IPS DF 6.9 (cell line): ENCODE data around the gene TMPRSS11B.
"Not testable (repeated sequence)": the region's sequence is repeated elsewhere in the genome, so short reads cannot be mapped to it uniquely, and the experiment has no call there.

ENCODE experiments used
- DNase-seq: peaks from one replicate; pipeline ENCODE4 v3.0.0-alpha.2; 2013; ENCODE audit warnings: low read depth, low spot score
- H3K27ac ChIP-seq: one replicate; pipeline ENCODE4 v1.5.1; 2013; ENCODE audit warnings: low read length, control low read depth
- H3K27me3 ChIP-seq: 2 replicates; pipeline ENCODE4 v1.6.1; 2013; ENCODE audit warnings: mild to moderate bottlenecking, low read length; ENCODE audit not compliant: control insufficient read depth, insufficient read depth
- H3K36me3 ChIP-seq: 2 replicates; pipeline ENCODE4 v1.6.1; 2013; ENCODE audit warnings: low read length; ENCODE audit not compliant: control insufficient read depth, insufficient read depth
- H3K4me1 ChIP-seq: 2 replicates; pipeline ENCODE4 v1.6.1; 2013; ENCODE audit warnings: low read length; ENCODE audit not compliant: control insufficient read depth, insufficient read depth
- H3K4me3 ChIP-seq: 2 replicates; pipeline ENCODE4 v1.5.1; 2013; ENCODE audit warnings: mild to moderate bottlenecking, low read length
- H3K9me3 ChIP-seq: 2 replicates; pipeline ENCODE4 v1.6.1; 2013; ENCODE audit warnings: low read length, inconsistent platforms; ENCODE audit not compliant: control insufficient read depth, insufficient read depth
- WGBS: extraction: QIAGEN DNeasy Blood & Tissue Kit; methylation state at CpG from one replicate; pipeline ENCODE4 v1.1.7; 2013; ENCODE audit warnings: mixed read lengths, missing lambda C conversion rate; ENCODE audit not compliant: insufficient read length, insufficient coverage; 5-methylcytosine and 5-hydroxymethylcytosine counted together

TMPRSS11B gene, protein sequence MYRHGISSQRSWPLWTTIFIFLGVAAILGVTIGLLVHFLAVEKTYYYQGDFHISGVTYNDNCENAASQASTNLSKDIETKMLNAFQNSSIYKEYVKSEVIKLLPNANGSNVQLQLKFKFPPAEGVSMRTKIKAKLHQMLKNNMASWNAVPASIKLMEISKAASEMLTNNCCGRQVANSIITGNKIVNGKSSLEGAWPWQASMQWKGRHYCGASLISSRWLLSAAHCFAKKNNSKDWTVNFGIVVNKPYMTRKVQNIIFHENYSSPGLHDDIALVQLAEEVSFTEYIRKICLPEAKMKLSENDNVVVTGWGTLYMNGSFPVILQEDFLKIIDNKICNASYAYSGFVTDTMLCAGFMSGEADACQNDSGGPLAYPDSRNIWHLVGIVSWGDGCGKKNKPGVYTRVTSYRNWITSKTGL

DNA sequence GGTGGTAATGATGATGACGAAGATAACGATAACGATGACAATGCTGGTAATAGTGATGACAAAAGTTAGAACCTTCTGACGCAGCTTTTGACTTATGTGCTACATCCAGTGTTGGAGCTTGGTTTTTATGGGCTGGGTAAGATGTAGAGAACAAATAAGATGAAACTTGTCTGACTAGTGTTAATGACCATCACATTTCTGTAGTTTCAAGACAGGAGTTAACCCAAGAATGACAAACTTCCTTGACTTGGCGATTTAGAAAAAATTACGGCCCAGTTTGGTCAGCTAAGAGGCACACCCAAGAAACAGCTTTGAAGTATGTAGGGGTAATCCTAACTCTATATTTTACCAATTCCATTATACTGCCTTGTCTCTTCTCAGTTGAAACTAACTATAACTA, at the start of gene TMPRSS11B:
Gene TMPRSS11B (minus strand): TSS at position 101 of the 400 bp plus-strand sequence. CDS start 136 bp downstream, outside the sequence.
- WGBS, result no CpG with 5 or more reads among the region's 6 CpGs
- DNase-seq, result no peak

DNA sequence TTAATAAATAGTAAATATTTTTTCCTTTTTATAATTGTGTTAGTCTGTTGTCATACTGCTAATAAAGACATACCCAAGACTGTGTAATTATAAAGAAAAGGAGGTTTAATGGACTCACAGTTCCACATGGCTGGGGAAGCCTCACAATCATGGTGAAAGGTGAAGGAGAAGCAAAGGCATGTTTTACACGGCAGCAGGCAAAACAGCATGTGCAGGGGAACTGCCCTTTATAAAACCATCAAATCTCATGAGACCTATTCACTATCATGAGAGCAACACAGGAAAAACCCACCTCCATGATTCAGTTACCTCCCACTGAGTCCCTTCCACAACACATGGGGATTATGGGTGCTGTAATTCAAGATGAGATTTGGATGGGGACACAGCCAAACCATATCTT, 45.8 kb upstream of the TMPRSS11B start:
- Histone ChIP-seq H3K4me3 (no peak overlapping the region), H3K27ac (no peak overlapping the region), H3K36me3 (no peaks in the 10 kb centered on the region), H3K27me3 (0 out of 2 replicates have a peak, but pooled peaks cover 2% of the 10 kb centered on the region), H3K9me3 (no peaks in the 10 kb centered on the region), H3K4me1 (no peaks in the 10 kb centered on the region)
- WGBS, result no CpG with 5 or more reads among the region's 1 CpG
- DNase-seq, result no peak

More for the DNA sequence above, at the start of gene TMPRSS11B:
- H3K27me3 ChIP-seq, result no peaks in the 10 kb centered on the region
- no peak within 1 kb of the TSS for H3K4me3 ChIP-seq
- no peak within 1 kb of the TSS for H3K27ac ChIP-seq
- H3K4me1 ChIP-seq, result no peaks in the 10 kb centered on the region
- no peaks in the 10 kb centered on the region for H3K36me3 ChIP-seq
- no peaks in the 10 kb centered on the region for H3K9me3 ChIP-seq

DNA sequence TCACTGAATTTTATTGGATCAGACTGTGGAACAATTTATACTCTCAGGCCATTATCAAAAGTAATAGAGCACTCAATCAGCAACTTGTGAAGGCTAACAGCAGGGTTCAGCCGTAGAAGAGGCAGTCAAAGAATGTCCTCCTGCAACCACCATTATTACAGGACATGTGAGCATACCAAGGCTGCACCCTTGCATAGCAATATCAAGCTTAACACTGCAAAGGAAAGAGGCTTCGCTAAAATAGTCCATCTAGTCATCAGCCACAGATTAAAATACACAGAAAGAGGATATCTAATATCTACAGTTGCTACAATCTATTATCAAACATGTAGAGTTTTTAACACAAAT, 42.9 kb upstream of the TMPRSS11B start:
- no peaks in the 10 kb centered on the region for H3K9me3 ChIP-seq
- H3K36me3 ChIP-seq, result no peaks in the 10 kb centered on the region
- no peak overlapping the region for H3K27ac ChIP-seq
- no CpG with 5 or more reads among the region's 2 CpGs for WGBS
- no peaks in the 10 kb centered on the region for H3K27me3 ChIP-seq
- DNase-seq, result no peak
- H3K4me3 ChIP-seq, result no peak overlapping the region
- H3K4me1 ChIP-seq, result no peaks in the 10 kb centered on the region

DNA sequence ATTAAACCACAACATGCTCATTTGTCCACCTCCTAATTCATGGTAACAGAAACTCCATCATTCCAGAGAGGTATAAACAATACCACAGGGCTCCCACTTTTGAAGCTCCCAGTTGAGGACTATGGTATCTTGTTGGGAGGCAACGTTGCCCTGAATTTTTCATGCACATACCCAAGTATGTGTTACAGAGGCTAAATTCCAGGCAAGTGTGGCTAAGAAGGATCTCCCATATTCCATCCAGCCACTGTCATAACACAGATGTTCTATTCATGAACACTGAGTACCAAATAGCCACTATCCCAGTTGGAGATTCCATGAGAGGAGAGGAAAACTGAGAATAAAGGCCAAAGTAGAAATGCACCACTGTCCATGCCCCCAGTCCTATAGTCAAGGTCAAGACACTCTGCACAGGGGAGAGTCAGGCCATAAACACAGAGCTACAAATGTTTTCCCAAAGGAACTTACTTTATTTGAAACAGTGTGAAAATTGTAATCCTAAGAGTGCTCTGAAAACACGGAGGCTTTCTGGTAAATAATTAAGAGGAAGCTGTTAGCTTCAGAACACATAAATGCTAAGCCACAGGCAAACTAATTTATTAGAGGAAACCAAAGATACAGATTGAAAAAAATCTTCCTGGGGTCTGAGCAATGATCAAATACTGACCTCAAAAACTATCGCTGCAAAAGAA, 42.4 kb upstream of the TMPRSS11B start:
- no peaks in the 10 kb centered on the region for H3K9me3 ChIP-seq
- H3K27me3 ChIP-seq, result no peaks in the 10 kb centered on the region
- H3K4me1 ChIP-seq, result no peaks in the 10 kb centered on the region
- no peak overlapping the region for H3K27ac ChIP-seq
- no peak for DNase-seq
- H3K4me3 ChIP-seq, result no peak overlapping the region
- no peaks in the 10 kb centered on the region for H3K36me3 ChIP-seq
- WGBS, result no CpG with 5 or more reads among the region's 3 CpGs

DNA sequence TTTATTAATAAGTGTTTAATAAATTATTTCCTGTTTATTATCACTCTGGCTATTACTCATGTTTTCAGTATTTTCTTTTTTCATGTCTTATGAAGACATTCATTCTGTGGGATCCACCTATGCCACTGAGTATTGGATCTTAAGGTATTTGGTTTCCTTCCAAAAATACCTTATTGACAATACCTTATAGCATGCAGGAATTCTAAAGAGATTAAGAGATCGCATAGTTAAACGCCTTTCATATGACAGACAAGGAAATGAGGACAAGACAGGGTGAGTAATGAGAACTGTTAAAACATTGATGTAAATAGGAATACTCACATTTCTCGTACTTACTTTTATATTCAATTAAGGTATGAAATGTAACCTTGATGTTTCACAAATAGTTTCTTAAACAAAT, 38.2 kb upstream of the TMPRSS11B start:
- no peak for DNase-seq
- WGBS, result no CpG with 5 or more reads among the region's 3 CpGs
- Histone ChIP-seq H3K4me3 (no peak overlapping the region), H3K4me1 (no peaks in the 10 kb centered on the region), H3K36me3 (no peaks in the 10 kb centered on the region), H3K9me3 (no peaks in the 10 kb centered on the region), H3K27ac (no peak overlapping the region), H3K27me3 (no peaks in the 10 kb centered on the region)

DNA sequence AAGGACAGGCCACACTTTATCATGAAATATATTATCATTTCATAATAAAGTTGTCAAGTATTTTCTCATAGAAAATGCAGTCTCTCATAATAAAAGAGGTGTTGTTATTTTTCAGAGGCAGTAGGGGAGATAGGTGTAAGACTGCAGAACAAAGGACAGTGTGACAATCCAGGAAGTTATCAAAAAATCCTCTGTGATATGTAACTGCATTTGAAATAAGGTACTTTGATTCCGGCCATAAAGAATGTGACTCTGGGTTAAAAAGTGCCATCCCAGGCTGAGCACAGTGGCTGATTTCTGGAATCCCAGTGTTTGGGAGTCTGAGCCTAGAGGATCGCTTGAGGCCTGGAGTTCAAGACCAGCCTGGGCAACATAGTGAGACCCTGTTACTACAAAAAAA, 37.6 kb upstream of the TMPRSS11B start:
- Histone ChIP-seq H3K36me3 (no peaks in the 10 kb centered on the region), H3K4me1 (no peaks in the 10 kb centered on the region), H3K27ac (no peak overlapping the region), H3K27me3 (no peaks in the 10 kb centered on the region), H3K4me3 (no peak overlapping the region), H3K9me3 (no peaks in the 10 kb centered on the region)
- WGBS, result no CpG with 5 or more reads among the region's 2 CpGs
- DNase-seq, result no peak

DNA sequence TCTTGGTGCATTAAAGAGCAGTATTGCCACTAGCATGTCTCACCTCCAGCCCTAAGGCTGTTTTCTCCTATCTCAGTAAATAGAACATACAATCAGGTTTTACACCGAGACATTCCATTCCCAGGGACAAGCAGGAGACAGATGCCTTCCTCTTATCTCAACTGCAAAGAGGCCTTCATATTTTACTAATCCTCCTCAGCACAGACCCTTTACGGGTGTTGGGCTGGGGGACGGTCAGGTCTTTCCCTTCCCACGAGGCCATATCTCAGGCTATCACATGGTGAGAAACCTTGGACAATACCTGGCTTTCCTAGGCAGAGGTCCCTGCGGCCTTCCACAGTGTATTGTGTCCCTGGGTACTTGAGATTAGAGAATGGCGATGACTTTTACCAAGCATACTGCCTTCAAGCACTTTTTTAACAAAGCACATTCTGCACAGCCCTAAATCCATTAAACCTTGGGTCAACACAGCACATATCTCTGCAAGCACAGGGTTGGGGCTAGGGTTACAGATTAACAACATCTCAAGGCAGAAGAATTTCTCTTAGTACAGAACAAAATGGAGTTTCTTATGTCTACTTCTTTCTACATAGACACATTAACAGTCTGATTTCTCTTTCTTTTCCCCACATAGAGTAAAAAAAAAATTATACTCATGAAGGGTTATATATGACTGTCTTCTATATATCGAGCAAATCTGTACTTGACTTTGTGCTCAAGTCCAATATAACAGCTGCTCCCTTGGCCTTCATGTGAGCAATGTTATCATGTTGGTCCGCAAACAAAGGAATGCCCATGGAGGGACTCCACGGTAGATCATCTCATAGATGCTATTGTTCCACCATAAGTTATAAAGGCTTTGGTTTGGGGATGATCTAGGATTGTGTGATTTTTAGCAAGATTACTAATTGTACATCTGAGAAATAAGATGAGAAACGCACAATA, 36.6 kb upstream of the TMPRSS11B start:
- not testable (repeated sequence) for H3K4me3 ChIP-seq, H3K27ac ChIP-seq, H3K27me3 ChIP-seq, DNase-seq, H3K4me1 ChIP-seq, H3K9me3 ChIP-seq, H3K36me3 ChIP-seq
- WGBS, result no CpG with 5 or more reads among the region's 10 CpGs

DNA sequence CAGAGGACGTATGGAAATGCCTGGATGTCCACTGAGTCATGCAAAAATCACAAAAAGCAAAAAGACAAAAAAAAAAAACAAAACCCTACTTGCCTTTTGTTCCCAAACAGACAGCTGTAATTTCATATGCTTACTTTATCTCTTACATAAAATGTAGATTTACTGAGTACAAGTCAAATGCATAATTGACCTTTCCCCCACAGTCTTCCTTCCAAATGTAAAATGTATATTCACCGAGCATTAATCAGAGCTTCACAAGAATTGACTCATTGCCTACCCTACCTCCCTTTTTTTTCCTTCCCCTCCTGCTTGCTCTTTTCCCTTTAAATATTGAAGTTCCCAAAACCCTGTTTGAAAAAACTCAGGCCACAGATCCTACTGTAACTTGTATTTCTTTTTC, 32.5 kb upstream of the TMPRSS11B start:
- peaks cover 3% of the 10 kb centered on the region; the same call in 1 of the 2 replicates for H3K4me1 ChIP-seq
- no peaks in the 10 kb centered on the region for H3K27me3 ChIP-seq
- no peaks in the 10 kb centered on the region for H3K9me3 ChIP-seq
- DNase-seq, result no peak
- H3K36me3 ChIP-seq, result no peaks in the 10 kb centered on the region
- H3K27ac ChIP-seq, result no peak overlapping the region
- WGBS, result no CpG with 5 or more reads among the region's 2 CpGs
- H3K4me3 ChIP-seq, result no peak overlapping the region

DNA sequence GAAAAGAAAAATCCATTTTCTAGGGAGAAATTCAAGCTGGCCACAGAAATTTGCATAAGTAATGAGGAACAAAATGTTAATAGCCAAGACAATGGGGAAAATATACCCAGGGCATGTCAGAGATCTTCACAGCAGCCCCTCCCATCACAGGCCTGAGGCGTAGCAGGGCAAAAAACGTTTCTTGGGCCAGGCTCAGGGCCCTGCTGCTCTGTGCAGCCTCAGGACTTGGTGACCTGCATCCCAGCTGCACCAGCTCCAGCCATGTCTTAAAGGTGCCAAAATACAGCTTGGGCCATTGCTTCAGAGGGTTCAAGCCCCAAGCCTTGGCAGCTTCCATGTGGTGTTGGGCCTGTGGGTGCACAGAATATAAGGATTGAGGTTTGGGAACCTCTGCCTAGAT, 32.1 kb upstream of the TMPRSS11B start:
- Histone ChIP-seq H3K4me1 (peaks cover 3% of the 10 kb centered on the region; the same call in 1 of the 2 replicates), H3K27me3 (no peaks in the 10 kb centered on the region), H3K27ac (no peak overlapping the region), H3K9me3 (no peaks in the 10 kb centered on the region), H3K36me3 (no peaks in the 10 kb centered on the region), H3K4me3 (no peak overlapping the region)
- no peak for DNase-seq
- no CpG with 5 or more reads among the region's 2 CpGs for WGBS

DNA sequence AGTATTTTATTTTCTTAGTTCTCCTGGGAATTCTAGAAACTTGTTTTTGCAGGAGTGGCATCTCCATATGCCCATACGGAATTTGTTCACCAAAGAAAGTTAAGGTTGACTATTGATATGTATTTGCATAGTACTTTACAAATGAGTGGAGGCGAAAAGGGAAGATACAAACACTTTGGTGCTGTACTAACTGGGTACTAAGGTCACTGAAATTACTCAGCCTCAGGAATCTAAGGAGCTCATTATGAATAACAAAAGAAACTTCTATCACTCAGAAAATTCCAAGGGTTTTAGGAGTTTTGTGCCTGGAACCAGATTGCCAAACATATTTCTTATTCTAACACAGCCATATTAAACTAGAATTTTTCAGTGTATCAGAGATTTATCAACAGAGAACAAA, 27.4 kb upstream of the TMPRSS11B start:
- H3K9me3 ChIP-seq, result peaks cover 4% of the 10 kb centered on the region; the same call in 1 of the 2 replicates
- no peak overlapping the region for H3K4me3 ChIP-seq
- no peak overlapping the region for H3K27ac ChIP-seq
- no peaks in the 10 kb centered on the region for H3K27me3 ChIP-seq
- peaks cover 3% of the 10 kb centered on the region; the same call in 1 of the 2 replicates for H3K4me1 ChIP-seq
- WGBS, result no CpG with 5 or more reads among the region's 2 CpGs
- H3K36me3 ChIP-seq, result no peaks in the 10 kb centered on the region
- DNase-seq, result no peak
